ENCODE results near the gene FGGY.

Gene FGGY

GRCh38 chr1:59684698-59685097, 387.8 kb downstream of the FGGY start:
- H3K9ac ChIP-seq (ENCODE audit: low read depth in 1 of 2, low read length in 2 of 2) = no peak overlapping the region
- H3K4me1 ChIP-seq (ENCODE audit: control insufficient read depth in 1 of 2, insufficient read depth in 2 of 2, low read length in 2 of 2) = no peaks in the 10 kb centered on the region
- no peak overlapping the region for H3K27ac ChIP-seq (ENCODE audit: low read depth, low read length)
- no peaks in the 10 kb centered on the region for H3K27me3 ChIP-seq (ENCODE audit: control insufficient read depth in 1 of 2, insufficient read depth in 2 of 2, low read length in 2 of 2)
- no peak overlapping the region for H3K4me3 ChIP-seq (ENCODE audit: low read depth in 1 of 2, low read length in 2 of 2)
- H3K9me3 ChIP-seq (ENCODE audit: control insufficient read depth in 1 of 2, low read length in 2 of 2) = no peaks in the 10 kb centered on the region
- H3K36me3 ChIP-seq (ENCODE audit: control insufficient read depth in 1 of 2, insufficient read depth in 2 of 2, low read length in 2 of 2) = no peaks in the 10 kb centered on the region

- Histone ChIP-seq H3K27ac (ENCODE audit: low read depth, low read length) (no peak overlapping the region), H3K4me1 (ENCODE audit: control insufficient read depth in 1 of 2, insufficient read depth in 2 of 2, low read length in 2 of 2) (no peaks in the 10 kb centered on the region)
Measured at GRCh38 chr1:59685101-59685500, 388.2 kb downstream of the FGGY start.

GRCh38 chr1:59685666-59686065, 388.8 kb downstream of the FGGY start:
- no peak overlapping the region for H3K27ac ChIP-seq (ENCODE audit: low read depth, low read length)
- no peak overlapping the region for H3K4me3 ChIP-seq (ENCODE audit: low read depth in 1 of 2, low read length in 2 of 2)
- H3K9me3 ChIP-seq (ENCODE audit: control insufficient read depth in 1 of 2, low read length in 2 of 2) = no peaks in the 10 kb centered on the region
- no peaks in the 10 kb centered on the region for H3K4me1 ChIP-seq (ENCODE audit: control insufficient read depth in 1 of 2, insufficient read depth in 2 of 2, low read length in 2 of 2)
- no peaks in the 10 kb centered on the region for H3K27me3 ChIP-seq (ENCODE audit: control insufficient read depth in 1 of 2, insufficient read depth in 2 of 2, low read length in 2 of 2)
- no peaks in the 10 kb centered on the region for H3K36me3 ChIP-seq (ENCODE audit: control insufficient read depth in 1 of 2, insufficient read depth in 2 of 2, low read length in 2 of 2)
- H3K9ac ChIP-seq (ENCODE audit: low read depth in 1 of 2, low read length in 2 of 2) = no peak overlapping the region

More at GRCh38 chr1:59685101-59685500, 388.2 kb downstream of the FGGY start:
- Histone ChIP-seq H3K4me3 (ENCODE audit: low read depth in 1 of 2, low read length in 2 of 2) (no peak overlapping the region), H3K9ac (ENCODE audit: low read depth in 1 of 2, low read length in 2 of 2) (no peak overlapping the region), H3K36me3 (ENCODE audit: control insufficient read depth in 1 of 2, insufficient read depth in 2 of 2, low read length in 2 of 2) (no peaks in the 10 kb centered on the region), H3K27me3 (ENCODE audit: control insufficient read depth in 1 of 2, insufficient read depth in 2 of 2, low read length in 2 of 2) (no peaks in the 10 kb centered on the region), H3K9me3 (ENCODE audit: control insufficient read depth in 1 of 2, low read length in 2 of 2) (no peaks in the 10 kb centered on the region)

- Histone ChIP-seq H3K36me3 (ENCODE audit: control insufficient read depth in 1 of 2, insufficient read depth in 2 of 2, low read length in 2 of 2) (no peaks in the 10 kb centered on the region), H3K27ac (ENCODE audit: low read depth, low read length) (no peak overlapping the region), H3K9me3 (ENCODE audit: control insufficient read depth in 1 of 2, low read length in 2 of 2) (no peaks in the 10 kb centered on the region), H3K4me1 (ENCODE audit: control insufficient read depth in 1 of 2, insufficient read depth in 2 of 2, low read length in 2 of 2) (no peaks in the 10 kb centered on the region), H3K4me3 (ENCODE audit: low read depth in 1 of 2, low read length in 2 of 2) (no peak overlapping the region), H3K27me3 (ENCODE audit: control insufficient read depth in 1 of 2, insufficient read depth in 2 of 2, low read length in 2 of 2) (no peaks in the 10 kb centered on the region), H3K9ac (ENCODE audit: low read depth in 1 of 2, low read length in 2 of 2) (no peak overlapping the region)
Measured at GRCh38 chr1:59686170-59686569, 389.3 kb downstream of the FGGY start.

GRCh38 chr1:59686574-59686973, 389.7 kb downstream of the FGGY start:
- H3K9ac ChIP-seq (ENCODE audit: low read depth in 1 of 2, low read length in 2 of 2) = no peak overlapping the region
- no peaks in the 10 kb centered on the region for H3K27me3 ChIP-seq (ENCODE audit: control insufficient read depth in 1 of 2, insufficient read depth in 2 of 2, low read length in 2 of 2)
- H3K4me3 ChIP-seq (ENCODE audit: low read depth in 1 of 2, low read length in 2 of 2) = no peak overlapping the region
- H3K36me3 ChIP-seq (ENCODE audit: control insufficient read depth in 1 of 2, insufficient read depth in 2 of 2, low read length in 2 of 2) = no peaks in the 10 kb centered on the region
- H3K4me1 ChIP-seq (ENCODE audit: control insufficient read depth in 1 of 2, insufficient read depth in 2 of 2, low read length in 2 of 2) = no peaks in the 10 kb centered on the region
- no peak overlapping the region for H3K27ac ChIP-seq (ENCODE audit: low read depth, low read length)
- H3K9me3 ChIP-seq (ENCODE audit: control insufficient read depth in 1 of 2, low read length in 2 of 2) = no peaks in the 10 kb centered on the region

- no peak overlapping the region for H3K9ac ChIP-seq (ENCODE audit: low read depth in 1 of 2, low read length in 2 of 2)
- no peak overlapping the region for H3K27ac ChIP-seq (ENCODE audit: low read depth, low read length)
- no peaks in the 10 kb centered on the region for H3K9me3 ChIP-seq (ENCODE audit: control insufficient read depth in 1 of 2, low read length in 2 of 2)
- no peaks in the 10 kb centered on the region for H3K36me3 ChIP-seq (ENCODE audit: control insufficient read depth in 1 of 2, insufficient read depth in 2 of 2, low read length in 2 of 2)
- no peaks in the 10 kb centered on the region for H3K27me3 ChIP-seq (ENCODE audit: control insufficient read depth in 1 of 2, insufficient read depth in 2 of 2, low read length in 2 of 2)
- H3K4me1 ChIP-seq (ENCODE audit: control insufficient read depth in 1 of 2, insufficient read depth in 2 of 2, low read length in 2 of 2) = no peaks in the 10 kb centered on the region
- no peak overlapping the region for H3K4me3 ChIP-seq (ENCODE audit: low read depth in 1 of 2, low read length in 2 of 2)
Measured at GRCh38 chr1:59687081-59687480, 390.2 kb downstream of the FGGY start.

GRCh38 chr1:59688976-59689375, 392.1 kb downstream of the FGGY start:
- Histone ChIP-seq H3K27ac (ENCODE audit: low read depth, low read length) (no peak overlapping the region), H3K4me1 (ENCODE audit: control insufficient read depth in 1 of 2, insufficient read depth in 2 of 2, low read length in 2 of 2) (no peaks in the 10 kb centered on the region), H3K9me3 (ENCODE audit: control insufficient read depth in 1 of 2, low read length in 2 of 2) (no peaks in the 10 kb centered on the region), H3K36me3 (ENCODE audit: control insufficient read depth in 1 of 2, insufficient read depth in 2 of 2, low read length in 2 of 2) (no peaks in the 10 kb centered on the region), H3K9ac (ENCODE audit: low read depth in 1 of 2, low read length in 2 of 2) (no peak overlapping the region), H3K4me3 (ENCODE audit: low read depth in 1 of 2, low read length in 2 of 2) (no peak overlapping the region), H3K27me3 (ENCODE audit: control insufficient read depth in 1 of 2, insufficient read depth in 2 of 2, low read length in 2 of 2) (no peaks in the 10 kb centered on the region)

GRCh38 chr1:59689730-59690129, 392.8 kb downstream of the FGGY start:
- Histone ChIP-seq H3K4me1 (ENCODE audit: control insufficient read depth in 1 of 2, insufficient read depth in 2 of 2, low read length in 2 of 2) (no peaks in the 10 kb centered on the region), H3K27ac (ENCODE audit: low read depth, low read length) (no peak overlapping the region), H3K27me3 (ENCODE audit: control insufficient read depth in 1 of 2, insufficient read depth in 2 of 2, low read length in 2 of 2) (no peaks in the 10 kb centered on the region), H3K36me3 (ENCODE audit: control insufficient read depth in 1 of 2, insufficient read depth in 2 of 2, low read length in 2 of 2) (no peaks in the 10 kb centered on the region), H3K9me3 (ENCODE audit: control insufficient read depth in 1 of 2, low read length in 2 of 2) (no peaks in the 10 kb centered on the region), H3K4me3 (ENCODE audit: low read depth in 1 of 2, low read length in 2 of 2) (no peak overlapping the region), H3K9ac (ENCODE audit: low read depth in 1 of 2, low read length in 2 of 2) (no peak overlapping the region)

GRCh38 chr1:59690171-59690930, 393.5 kb downstream of the FGGY start:
- Histone ChIP-seq H3K9me3 (ENCODE audit: control insufficient read depth in 1 of 2, low read length in 2 of 2) (no peaks in the 10 kb centered on the region), H3K36me3 (ENCODE audit: control insufficient read depth in 1 of 2, insufficient read depth in 2 of 2, low read length in 2 of 2) (no peaks in the 10 kb centered on the region), H3K9ac (ENCODE audit: low read depth in 1 of 2, low read length in 2 of 2) (no peak overlapping the region), H3K27ac (ENCODE audit: low read depth, low read length) (no peak overlapping the region), H3K27me3 (ENCODE audit: control insufficient read depth in 1 of 2, insufficient read depth in 2 of 2, low read length in 2 of 2) (no peaks in the 10 kb centered on the region), H3K4me1 (ENCODE audit: control insufficient read depth in 1 of 2, insufficient read depth in 2 of 2, low read length in 2 of 2) (no peaks in the 10 kb centered on the region), H3K4me3 (ENCODE audit: low read depth in 1 of 2, low read length in 2 of 2) (no peak overlapping the region)

GRCh38 chr1:59691261-59691660, 394.4 kb downstream of the FGGY start:
- H3K4me1 ChIP-seq (ENCODE audit: control insufficient read depth in 1 of 2, insufficient read depth in 2 of 2, low read length in 2 of 2) = no peaks in the 10 kb centered on the region
- H3K9ac ChIP-seq (ENCODE audit: low read depth in 1 of 2, low read length in 2 of 2) = no peak overlapping the region
- H3K9me3 ChIP-seq (ENCODE audit: control insufficient read depth in 1 of 2, low read length in 2 of 2) = no peaks in the 10 kb centered on the region
- H3K36me3 ChIP-seq (ENCODE audit: control insufficient read depth in 1 of 2, insufficient read depth in 2 of 2, low read length in 2 of 2) = no peaks in the 10 kb centered on the region
- H3K27ac ChIP-seq (ENCODE audit: low read depth, low read length) = no peak overlapping the region
- no peaks in the 10 kb centered on the region for H3K27me3 ChIP-seq (ENCODE audit: control insufficient read depth in 1 of 2, insufficient read depth in 2 of 2, low read length in 2 of 2)
- no peak overlapping the region for H3K4me3 ChIP-seq (ENCODE audit: low read depth in 1 of 2, low read length in 2 of 2)
